ENCODE data around the gene BANK1. TPM values are rescaled to one million over a fixed set of nuclear protein-coding genes. Genes with fewer than 3 reads are reported as not detected.

BANK1 gene
- total RNA-seq: 1.3 TPM

GRCh38 chr4:101790521-101791181 lies at the start of gene BANK1:
Gene BANK1 (plus strand): TSS chr4:101790730. CDS start chr4:101790881, 151 bp downstream.
- peak in 2 of 3 donors; percentile 80 to 84 for DNase-seq (ENCODE audit: low read depth in 2 of 3, low spot score in 2 of 3)

GRCh38 chr4:101753721-101754120 lies 36.8 kb upstream of the BANK1 start:
- no peak for DNase-seq (ENCODE audit: low read depth in 2 of 3, low spot score in 2 of 3)

- no peak for DNase-seq (ENCODE audit: low read depth in 2 of 3, low spot score in 2 of 3)
These were observed 34.3 kb upstream of the BANK1 start for GRCh38 chr4:101756181-101756580.

GRCh38 chr4:101761405-101761804 lies 29.1 kb upstream of the BANK1 start:
- DNase-seq (ENCODE audit: low read depth in 2 of 3, low spot score in 2 of 3): no peak

GRCh38 chr4:101762025-101762424 lies 28.5 kb upstream of the BANK1 start:
- no peak for DNase-seq (ENCODE audit: low read depth in 2 of 3, low spot score in 2 of 3)

GRCh38 chr4:101762534-101762933 lies 28.0 kb upstream of the BANK1 start:
- no peak for DNase-seq (ENCODE audit: low read depth in 2 of 3, low spot score in 2 of 3)

- no peak for DNase-seq (ENCODE audit: low read depth in 2 of 3, low spot score in 2 of 3)
These were observed 27.0 kb upstream of the BANK1 start for GRCh38 chr4:101763576-101763975.

- DNase-seq (ENCODE audit: low read depth in 2 of 3, low spot score in 2 of 3): no peak
These were observed 15.7 kb upstream of the BANK1 start for GRCh38 chr4:101774807-101775206.

- no peak for DNase-seq (ENCODE audit: low read depth in 2 of 3, low spot score in 2 of 3)
These were observed 13.1 kb upstream of the BANK1 start for GRCh38 chr4:101777431-101777830.

- DNase-seq (ENCODE audit: low read depth in 2 of 3, low spot score in 2 of 3): no peak
These were observed 10.2 kb upstream of the BANK1 start for GRCh38 chr4:101780284-101780683.

GRCh38 chr4:101782546-101782945 lies 8.0 kb upstream of the BANK1 start:
- no peak for DNase-seq (ENCODE audit: low read depth in 2 of 3, low spot score in 2 of 3)

GRCh38 chr4:101784957-101785356 lies 5.6 kb upstream of the BANK1 start:
- DNase-seq (ENCODE audit: low read depth in 2 of 3, low spot score in 2 of 3): no peak

GRCh38 chr4:101785486-101785885 lies 5.0 kb upstream of the BANK1 start:
- DNase-seq (ENCODE audit: low read depth in 2 of 3, low spot score in 2 of 3): no peak

GRCh38 chr4:101787701-101788316 lies 2.7 kb upstream of the BANK1 start:
- no peak for DNase-seq (ENCODE audit: low read depth in 2 of 3, low spot score in 2 of 3)

GRCh38 chr4:101791182-101791558 lies 640 bp downstream of the BANK1 start:
- DNase-seq (ENCODE audit: low read depth in 2 of 3, low spot score in 2 of 3): no peak

GRCh38 chr4:101792056-101792590 lies 1.6 kb downstream of the BANK1 start:
- peak in 1 of 3 donors; percentile 32 for DNase-seq (ENCODE audit: low read depth in 2 of 3, low spot score in 2 of 3)

GRCh38 chr4:101793397-101793796 lies 2.9 kb downstream of the BANK1 start:
- DNase-seq (ENCODE audit: low read depth in 2 of 3, low spot score in 2 of 3): no peak

- DNase-seq (ENCODE audit: low read depth in 2 of 3, low spot score in 2 of 3): no peak
These were observed 4.3 kb downstream of the BANK1 start for GRCh38 chr4:101794806-101795205.

GRCh38 chr4:101795704-101796103 lies 5.2 kb downstream of the BANK1 start:
- DNase-seq (ENCODE audit: low read depth in 2 of 3, low spot score in 2 of 3): no peak

GRCh38 chr4:101801958-101802357 lies 11.4 kb downstream of the BANK1 start:
- DNase-seq (ENCODE audit: low read depth in 2 of 3, low spot score in 2 of 3): no peak

- DNase-seq (ENCODE audit: low read depth in 2 of 3, low spot score in 2 of 3): peak in 2 of 3 donors; percentile 10 to 17
These were observed 16.4 kb downstream of the BANK1 start for GRCh38 chr4:101806914-101807313.

GRCh38 chr4:101807351-101807750 lies 16.8 kb downstream of the BANK1 start:
- no peak for DNase-seq (ENCODE audit: low read depth in 2 of 3, low spot score in 2 of 3)

Data from hematopoietic multipotent progenitor cell (in vitro differentiated cells).